Fibroblast of skin of back (primary cell): ENCODE measurements around the gene LHPP.
"Not testable (repeated sequence)": the region's sequence is repeated elsewhere in the genome, so short reads cannot be mapped to it uniquely, and the experiment has no call there.

Experiments
- DNase-seq: peaks from one replicate; pipeline ENCODE4 v3.0.0-alpha.2; 2013

The LHPP gene

DNA sequence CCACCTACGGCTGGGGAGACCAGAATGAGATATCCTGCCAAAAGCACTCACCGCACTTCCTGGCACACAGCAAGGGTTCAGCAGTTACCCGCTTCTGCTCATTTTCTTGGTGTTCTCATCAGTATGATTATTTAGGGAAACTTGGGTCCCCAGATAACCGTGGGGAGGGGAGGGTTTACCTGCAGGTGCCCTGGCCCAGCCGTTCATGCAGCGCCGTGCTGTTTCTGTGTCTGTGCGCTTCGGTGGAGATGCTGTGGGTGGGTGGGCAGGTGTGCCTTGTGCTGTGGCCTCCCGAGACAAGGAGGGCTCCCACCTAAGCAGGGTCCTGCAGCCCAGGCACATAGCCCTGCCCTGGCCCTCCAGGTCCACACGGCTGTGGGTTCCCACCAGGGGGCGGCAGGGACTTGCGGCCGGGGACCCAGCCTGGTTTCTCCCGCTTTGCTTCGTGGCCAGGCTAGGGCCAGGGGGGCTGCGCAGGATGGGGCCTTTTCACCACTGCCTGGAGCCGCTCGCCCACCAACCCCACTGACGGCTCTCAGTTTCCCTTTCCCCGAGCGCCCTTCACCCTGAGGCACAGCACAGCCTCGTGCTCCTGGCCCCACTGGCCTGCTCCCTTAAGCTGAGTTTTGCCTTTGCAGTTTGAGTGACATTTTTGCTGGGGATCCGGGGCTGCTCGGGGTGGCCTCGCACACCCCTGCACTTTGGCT, 78.5 kb downstream of the LHPP start:
- peak; percentile 9 for DNase-seq

DNA sequence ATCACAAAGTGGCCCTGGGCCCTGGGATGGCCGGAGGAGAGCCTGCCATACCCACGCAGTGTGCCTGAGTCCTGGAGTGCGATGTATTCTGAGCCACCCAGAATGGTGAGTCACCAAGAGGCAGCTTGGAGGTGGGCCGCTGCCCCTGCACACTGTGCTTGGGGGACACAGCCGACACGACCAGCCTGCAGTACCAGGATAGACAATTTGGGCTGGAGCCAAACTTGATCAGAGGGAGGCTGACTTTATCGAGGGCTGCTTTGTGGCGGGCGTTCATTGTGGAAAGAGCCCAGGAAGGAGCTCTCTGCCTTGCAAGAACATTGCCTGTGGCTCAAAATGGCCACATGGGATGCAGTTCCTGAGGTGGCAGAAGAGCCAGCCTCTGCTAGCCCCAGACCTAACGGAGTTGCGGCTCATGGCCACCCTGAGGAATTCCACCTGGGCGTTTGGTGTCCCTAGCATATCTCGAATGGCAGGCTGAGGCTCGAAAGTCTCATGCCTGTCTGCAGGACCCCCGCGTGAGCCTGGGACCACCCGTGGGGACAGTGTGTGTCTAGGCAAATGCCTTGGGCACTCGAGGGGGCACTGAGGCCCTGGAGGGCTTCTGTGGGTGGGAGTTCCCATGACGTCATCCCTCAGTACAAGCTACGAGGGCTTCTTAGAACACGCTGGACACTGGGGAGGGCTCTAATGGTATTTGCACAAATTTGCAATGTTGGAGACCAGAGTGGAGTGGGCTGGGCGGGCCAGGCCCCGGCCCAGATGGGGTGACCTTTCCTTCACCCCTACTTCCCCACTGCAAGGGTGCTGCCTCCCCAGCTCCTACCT, 79.7 kb downstream of the LHPP start:
- DNase-seq: no peak

DNA sequence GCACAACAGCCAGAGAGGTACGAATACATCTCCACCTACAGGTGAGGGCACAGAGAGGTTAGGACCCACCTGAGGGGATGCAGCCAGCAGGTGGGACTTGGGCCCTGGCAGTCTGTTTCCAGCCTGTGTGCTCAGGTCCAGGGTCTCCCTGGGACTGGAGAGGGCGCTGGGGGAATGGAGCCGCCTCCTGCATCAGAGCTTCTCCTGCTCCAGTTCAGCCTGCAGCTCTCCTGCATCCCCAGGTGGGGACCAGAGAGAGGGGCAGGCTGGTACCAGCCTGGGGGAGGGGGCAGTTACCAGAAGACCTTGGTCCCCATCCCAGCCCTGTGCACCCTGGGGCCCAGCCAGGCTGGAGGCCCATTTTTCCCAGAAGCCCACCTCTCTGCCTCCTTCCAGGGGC, 80.7 kb downstream of the LHPP start:
- no peak for DNase-seq

DNA sequence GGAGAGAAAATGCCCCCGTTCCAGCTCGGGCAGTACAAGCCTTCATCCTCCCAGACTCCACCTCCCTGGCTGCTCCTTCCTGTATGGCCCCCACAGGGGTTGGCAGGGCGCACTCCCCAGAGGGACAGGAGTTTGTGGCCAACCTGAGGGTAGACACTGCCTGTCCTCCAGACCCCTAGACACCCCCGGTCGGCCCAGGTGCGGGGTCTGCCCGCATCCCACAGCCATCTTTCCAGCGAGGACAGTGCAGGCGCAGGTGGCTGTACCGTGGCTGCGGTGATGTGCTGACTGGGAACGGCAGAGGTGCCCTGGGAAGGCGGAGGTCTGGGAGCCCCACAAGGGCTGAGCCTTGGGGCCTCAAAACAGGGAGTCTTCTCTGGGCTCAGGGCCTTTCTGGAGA, 81.5 kb downstream of the LHPP start:
- DNase-seq: no peak

DNA sequence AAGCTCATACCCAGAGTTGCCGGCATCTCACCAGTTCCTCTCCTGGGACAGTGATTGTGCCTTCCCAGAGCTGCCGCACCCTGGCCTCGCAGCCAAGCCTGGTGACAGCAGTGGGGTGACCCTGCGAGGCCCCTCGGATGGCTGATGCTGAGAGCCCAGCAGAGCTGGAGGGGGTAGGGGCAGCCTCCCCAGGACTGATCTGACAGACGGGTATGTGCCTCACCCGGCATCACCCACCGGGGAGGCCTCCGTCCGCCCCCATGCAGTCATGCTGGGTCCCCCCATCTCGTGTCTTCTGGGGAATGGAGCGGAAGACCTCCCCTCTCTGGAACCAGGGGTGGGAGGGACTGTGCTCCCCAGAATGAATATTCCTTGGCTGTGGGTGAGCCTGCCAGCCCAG, 82.3 kb downstream of the LHPP start:
- DNase-seq: no peak

DNA sequence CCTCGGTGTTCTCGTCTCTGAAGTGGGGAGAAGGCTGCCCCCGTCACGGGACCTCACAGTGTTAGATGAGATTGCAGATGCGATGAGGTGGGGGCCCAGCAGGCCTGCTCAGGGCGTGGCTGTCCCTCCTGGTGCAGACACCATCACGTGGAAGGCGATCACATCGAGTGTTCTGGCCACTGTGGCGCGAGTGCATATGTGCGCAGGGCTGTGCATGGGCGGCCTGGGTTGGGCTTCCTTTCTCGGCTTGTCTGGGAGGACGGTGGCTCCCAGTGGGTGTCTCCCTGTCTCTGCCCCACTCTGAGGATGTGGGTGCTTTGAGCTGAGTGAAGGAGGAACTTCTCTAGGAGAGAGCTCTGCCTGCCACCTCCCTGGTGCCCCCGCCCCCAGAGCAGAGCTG, 83.1 kb downstream of the LHPP start:
- DNase-seq: no peak

DNA sequence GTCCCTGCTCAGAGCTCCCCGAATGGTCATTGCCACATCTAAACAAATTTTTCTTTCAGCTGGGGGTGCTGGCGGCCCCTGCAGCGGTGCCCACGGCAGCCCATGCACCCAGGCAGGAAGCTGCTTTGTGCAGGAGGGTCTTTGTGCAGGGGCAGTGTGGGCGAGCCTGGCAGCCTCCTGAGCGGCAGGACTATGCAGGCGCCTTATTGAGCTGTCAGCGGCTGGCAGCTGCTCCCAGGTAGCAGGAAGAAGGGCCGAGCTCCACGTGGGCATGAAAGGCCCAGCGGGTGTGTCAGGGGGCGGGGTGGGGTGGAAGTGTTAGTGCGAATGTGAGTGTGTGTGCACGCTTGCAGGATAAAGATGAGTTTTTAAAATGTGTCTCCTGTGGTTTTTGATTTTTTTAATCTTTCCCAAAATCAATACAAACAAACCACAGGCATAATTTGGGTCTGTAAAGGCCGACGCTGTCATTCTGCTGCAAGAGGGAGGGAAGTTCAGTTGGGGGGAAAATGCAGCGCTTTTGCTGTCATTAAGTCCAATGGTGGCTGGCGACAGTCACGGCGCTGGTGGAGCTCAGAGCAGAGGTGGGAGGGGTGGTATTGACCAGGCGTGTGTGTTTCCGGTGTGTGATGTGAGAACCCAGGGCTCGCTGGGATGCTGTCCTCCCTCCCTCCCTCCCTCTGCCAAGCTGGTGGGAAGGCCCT, 83.9 kb downstream of the LHPP start:
- no peak for DNase-seq

DNA sequence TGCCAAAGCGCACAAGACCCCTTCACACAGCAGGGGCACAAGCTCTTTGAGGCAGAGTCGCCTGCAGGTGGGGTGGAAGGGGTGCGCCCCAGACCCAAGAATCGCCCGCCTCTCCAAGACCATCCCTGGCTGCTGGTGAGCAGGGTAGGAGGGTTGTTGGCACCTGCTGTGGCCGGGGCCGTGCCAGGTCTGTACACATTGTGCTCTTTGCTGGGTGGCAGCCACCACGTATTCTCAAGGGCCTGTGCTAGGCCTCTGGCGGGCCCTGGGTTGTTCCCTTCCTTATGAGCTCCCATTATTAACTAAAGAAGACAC, 84.4 kb downstream of the LHPP start:
- no peak for DNase-seq

DNA sequence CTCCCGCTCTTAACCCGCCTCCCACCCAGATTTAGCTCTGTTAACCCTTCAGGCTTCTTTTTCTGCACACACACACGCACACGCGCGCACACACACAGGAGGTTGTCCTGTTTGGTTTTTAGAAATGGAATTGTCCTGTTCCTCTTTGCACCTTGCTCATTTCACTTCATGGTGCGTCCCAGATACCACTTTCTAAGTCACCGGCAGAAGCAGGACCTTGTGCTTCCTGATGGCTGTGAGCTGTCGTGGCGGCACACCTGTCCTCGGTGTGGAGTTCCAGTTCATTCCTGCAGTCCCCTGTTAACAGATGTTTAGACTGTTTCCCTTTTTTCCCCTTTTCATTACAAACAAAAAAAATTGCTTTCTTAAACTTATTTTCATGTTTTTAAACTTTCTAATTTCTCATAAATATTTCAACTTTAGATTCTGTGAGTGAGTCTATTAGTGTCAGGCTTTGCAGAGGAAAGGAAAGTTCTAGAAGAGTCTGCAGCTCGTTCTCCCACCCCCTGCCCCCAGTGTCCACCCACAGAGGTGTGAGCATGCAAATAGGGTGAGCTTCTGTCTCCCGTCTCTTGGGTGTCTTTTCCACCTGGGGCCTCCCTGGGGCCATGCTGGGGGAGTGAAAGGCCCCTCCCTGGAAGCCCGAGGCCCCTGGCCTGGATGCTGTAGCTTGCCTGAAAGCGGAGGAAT, 85.5 kb downstream of the LHPP start:
- no peak for DNase-seq

DNA sequence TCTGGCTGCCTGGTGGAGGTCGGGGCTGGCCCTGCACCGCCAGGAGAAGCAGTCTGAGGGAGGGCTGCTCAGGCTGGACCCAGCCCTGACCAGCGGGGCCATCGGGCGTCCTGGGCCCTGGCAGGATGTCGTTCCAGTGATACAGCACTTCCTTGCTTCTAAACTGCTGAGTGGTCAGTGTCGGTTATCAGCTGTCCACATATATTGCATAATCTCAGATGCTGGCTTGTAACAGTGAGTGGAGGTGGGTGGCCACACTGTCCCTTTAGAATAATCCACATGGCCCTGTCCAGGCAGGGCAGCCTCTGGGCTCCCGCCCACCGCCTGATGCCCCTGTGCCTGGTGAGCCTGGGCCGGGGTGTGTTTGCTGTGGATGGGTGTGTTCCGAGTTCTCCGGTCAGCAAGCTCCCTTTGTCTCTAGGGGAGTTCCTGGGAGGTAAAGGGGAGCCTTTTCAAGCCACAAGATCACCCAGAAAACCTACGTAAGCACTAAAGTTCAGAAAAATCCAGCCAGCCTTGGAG, 86.1 kb downstream of the LHPP start:
- no peak for DNase-seq

DNA sequence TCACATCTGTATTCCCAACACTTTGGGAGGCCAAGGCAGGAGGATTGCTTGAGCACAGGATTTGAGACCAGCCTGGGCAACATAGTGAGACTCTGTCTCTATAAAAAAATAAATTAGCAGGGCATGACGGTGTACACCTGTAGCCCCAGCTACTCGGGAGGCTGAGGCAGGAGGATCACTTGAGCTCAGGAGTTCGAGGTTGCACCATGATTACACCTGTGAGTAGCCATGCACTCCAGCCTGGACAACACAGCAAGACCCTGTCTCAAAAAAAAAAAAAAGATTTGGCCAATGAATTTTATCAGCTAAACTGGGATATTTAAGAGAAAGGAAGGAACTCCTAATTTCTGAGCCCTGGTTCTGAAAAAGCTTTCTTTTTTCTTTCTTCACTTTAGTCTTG, 87.5 kb downstream of the LHPP start:
- not testable (repeated sequence) for DNase-seq

DNA sequence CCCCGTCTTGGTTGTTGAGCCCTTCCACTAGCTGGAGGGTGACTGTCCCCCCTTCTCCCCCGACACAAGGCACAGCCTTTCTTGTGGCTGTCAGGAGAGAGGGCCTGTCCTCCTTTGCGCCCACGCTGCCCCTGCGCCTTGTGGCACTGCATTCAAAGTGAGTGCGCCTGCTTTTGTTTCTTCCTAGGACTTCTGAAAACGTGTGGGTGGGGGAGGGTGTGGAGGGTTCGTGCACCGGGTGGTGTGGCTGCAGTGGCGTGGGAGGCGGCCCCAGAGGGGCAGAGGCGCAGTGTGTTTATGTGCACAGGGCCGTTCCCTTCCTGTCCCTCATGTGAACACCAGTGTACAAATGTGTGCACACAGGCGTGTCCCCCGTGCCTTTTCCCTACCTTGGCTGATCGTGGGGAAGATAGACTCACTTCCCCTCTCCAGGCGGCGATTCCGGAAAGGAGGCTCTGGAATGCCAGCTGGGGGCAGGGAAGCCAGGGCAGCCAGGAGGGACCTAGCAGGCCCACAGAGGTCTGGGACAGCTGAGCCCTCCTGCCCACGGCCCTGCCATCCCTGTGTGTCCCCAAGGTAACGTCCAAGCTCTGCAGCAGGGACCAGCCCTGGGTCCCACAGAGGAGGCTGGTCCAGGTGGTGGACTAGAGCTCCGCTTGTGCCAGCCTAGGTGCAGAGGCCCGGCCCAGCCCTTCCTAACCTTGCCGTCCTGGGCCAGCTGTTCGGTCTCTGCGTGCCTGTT, 88.8 kb downstream of the LHPP start:
- DNase-seq: no peak

DNA sequence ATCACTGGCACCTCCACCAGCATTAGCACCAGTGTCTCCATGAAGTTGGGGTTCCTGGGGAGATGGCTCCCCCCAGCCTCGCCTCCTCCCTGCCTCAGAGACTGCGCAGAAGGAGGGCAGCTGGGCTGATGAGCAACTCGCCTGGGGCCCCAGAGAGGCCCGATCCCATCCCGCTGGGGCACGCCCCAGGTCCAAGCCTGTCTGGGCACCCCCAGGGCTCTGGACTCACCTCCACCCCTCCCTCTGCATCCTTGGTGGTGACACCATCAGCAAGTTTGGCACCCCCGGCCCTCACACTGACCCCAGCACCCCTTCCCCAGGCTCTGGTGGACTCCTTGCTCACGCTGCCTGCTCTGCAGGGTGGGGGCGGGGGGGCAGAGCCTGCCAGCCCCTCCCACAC, 89.5 kb downstream of the LHPP start:
- no peak for DNase-seq

DNA sequence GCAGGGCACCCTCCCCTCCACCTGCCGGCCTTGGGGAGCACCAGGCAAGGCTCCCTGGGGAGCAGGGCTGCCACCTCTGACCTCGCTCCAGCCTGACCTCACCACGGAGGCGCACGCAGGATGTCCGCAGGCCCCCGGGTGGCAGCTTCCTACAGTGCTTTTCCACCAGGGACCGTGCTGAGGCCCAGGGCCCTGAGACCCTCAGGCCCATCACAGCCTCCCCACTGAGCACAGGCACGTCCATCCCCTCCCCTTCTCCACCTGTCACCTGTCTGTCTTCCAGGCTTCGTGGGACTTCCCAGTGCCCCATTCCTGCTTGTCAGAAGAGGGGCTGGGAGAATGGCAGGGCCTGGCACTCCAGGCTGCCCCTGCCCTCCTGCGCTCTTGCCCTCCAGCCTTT, 90.1 kb downstream of the LHPP start:
- DNase-seq: no peak

DNA sequence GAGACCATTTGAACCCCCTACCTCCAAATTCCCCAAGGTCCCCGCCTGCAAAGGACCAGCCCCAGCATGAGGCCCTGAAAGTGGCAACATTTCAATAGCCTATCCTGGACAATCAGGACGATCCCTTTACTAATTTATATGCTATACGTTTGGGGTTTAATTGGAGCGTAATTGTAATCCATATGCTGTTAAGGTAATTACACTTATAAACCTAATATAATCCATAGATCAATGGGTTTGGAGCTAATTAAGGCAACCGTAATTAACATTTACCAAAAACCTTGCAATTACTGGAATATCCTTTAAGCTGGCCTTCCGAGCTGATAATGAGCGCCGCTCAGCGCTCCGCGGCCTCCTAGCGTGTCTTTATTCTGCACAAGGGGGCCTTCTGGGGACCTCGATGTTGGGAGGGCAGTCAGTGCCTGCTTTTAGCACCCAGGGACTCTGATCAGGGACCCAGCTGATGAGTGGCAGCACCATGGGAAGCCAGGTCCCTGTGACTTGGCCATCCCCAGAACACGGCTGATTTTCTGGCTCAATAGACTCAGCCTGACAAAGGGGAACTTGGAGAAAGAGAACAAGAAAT, 91.2 kb downstream of the LHPP start:
- no peak for DNase-seq

DNA sequence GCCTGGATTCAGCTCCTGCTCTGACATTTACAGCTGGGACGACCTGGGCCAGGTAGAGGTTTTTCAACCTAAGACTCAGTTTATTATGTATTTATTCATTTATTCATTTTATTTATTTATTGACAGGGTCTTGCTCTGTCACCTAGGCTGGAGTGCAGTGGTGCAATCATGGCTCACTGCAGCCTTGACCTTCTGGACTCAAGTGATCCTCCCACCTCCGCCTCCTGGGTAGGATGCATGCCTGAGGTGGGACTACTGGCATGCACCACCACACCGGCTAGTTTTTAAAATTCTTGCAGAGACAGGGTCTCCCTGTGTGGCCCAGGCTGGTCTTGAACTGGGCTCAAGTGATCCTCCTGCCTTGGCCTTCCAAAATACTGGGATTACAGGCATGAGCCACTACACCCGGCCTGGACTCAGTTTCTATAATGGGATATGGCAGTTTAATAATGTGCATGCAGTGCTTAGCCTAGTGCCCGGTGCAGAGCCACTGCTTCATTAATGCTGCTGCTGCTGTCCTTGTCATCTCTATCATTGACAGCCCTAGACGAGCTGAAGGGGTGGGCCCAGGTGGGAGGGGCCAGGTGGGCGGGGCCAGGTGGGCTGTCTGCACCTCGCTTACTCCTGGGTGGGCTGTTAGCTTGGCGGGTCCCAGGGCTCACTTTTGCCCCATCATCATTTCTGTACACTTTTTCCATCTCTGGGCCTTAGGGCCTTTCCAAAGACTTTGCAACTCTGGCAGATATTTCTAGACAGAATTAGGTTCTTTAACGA, 92.6 kb downstream of the LHPP start:
- DNase-seq: no peak

DNA sequence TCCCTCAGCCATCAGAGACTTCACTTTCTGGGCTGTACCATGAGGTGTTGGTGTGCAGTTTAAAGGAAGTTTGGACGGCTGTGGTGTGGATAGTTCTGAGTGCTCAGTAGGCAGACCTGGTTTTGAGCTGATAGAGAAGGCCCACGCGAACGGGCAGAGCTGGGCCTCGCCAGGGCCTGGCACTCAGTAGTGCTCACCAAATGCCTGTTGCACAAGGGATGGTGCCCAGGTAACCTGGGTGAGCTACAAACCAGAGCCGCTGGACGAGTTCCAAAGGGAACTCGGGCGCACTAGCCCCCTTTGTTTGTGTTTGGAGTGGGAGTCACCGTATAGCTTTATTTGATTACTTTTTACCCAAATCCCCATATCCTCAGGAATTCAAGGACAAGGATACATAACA, 95.5 kb downstream of the LHPP start:
- no peak for DNase-seq

DNA sequence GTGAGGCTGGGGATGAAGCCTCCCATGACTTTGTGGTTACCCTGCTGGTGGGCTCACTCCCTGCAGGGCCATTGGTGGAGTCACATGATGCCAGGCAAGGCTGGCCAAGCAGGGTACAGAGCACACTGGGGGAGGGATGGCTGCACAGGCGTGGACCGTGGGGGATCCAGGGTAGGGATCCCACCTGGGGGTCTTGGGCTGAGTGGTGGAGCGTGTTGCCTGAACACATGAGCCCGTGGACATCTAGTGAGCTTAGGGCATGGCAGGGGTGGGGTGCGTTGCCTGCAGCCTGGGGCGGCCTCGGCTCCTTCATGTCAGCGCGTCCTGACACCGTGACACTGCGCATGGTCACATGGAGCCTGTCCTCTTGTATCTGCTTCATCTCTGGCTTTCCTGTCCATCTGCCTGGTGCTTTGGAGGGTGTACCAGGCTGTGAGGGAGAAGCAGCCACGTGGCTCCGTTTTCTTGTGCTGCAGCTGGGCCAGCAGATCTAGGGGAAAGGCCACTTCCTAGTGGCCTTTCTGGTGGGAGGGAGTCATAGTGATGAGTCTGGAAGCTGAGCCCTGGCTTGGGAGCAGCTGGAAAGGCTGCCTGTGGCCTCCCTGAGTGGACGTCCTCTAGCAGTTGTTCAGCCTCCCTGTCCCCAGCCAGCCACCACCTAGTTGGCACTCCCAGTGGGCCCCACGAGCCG, 96.2 kb downstream of the LHPP start:
- DNase-seq: no peak

DNA sequence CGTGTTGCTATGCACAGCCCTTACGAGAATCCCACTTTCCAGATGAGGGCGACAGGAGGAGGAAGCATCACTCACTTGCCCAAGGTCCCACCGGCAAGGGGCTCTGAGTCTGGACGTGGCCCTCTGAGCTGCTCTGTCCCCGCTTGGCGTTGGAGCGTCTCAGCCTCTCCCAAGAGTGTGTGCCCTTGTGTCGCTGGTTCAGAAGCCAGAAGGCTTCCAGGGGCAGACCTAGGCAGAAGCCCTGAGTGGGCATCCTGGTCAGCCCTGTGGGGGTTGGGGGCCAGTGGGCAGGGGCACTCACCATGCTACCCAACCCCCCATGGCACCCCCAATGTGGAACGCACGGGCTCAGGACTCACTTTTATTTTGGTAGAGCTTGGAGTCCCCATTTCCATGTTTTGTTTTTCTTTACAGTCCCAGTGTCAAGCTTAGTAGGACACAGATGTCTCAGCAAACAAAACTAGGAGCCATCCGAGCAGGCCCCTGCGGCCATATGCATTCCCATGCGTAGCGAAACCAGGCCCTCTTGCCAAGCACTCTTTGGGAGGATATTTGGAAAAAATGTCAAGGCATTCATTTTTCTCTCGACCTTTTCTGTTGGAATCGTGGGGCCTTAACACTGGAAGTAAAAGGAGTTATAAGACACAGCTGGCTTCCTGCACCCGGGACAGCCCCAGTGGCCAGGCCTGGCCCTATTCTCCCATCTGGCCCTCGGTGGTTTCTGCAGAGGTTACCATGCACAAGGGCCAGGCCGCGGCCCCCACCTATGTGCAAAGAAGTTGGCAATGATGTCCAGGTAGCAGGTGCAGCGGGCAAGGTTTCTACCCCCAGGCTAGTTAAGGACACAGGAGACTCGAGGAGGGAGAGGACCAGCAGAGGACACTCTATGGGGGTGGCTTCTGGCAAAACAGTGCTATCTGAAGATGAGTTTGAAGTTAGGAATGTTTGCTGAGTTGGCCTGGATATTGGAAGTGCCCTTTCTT, 97.0 kb downstream of the LHPP start:
- peak; percentile 6 for DNase-seq
